Activated CD8-positive, alpha-beta memory T cell treated with anti-CD3 and anti-CD28 coated beads, Interleukin-2, amount 50 U/mL, for 24 hours (primary cell): ENCODE measurements around the gene BMP7.

Experiments used
- DNase-seq: peaks from one replicate; pipeline ENCODE4 v3.0.0-alpha.2; 2020; ENCODE audit errors: extremely low read depth

Gene BMP7

DNA sequence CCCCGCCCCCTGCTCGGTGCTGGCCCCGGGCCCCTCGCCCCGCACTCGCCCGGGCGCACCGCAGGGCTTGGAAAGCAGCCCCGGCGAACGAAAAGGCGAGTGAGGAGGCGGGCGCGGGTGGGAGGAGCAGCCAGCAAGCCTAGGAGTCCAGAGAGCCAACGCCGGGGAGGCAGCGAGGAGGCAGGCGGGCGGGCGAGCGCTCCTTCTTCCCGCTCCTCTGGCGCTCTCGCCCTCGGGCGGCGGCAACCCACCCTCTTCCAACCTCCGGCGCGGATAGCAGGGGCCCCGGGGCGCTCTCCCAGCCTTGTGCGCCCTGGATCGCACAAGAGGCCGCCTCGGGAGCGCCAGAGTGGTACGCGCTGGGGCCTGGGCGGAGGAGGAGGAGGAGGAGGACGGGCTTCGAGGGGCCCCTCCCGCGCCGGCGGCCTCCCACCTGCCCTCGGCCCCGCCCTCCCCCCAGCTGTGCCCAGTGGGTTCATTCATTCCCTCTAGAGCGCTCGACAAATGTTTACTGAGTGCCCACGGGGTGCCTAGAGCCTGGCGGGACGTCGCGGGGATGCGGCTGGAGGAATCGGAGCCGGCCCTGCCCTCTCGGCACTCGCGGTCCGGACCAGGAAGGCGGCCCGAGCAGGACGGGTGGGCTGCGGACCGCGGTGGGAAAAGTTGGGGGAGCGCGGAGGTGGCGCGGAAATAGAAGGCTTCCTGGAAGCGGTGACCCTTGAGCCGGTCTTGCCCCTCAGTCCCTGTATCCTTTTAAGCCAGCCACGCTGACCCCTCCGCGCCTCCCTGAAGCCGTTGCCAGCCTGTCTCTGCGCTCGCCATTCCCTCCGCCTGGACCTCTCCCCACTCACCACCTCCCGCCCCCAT is at the start of gene BMP7:
Gene BMP7 (minus strand): TSS at position 351 of the 867 bp plus-strand sequence. CDS start 519 bp downstream, outside the sequence.
- no peak for DNase-seq

DNA sequence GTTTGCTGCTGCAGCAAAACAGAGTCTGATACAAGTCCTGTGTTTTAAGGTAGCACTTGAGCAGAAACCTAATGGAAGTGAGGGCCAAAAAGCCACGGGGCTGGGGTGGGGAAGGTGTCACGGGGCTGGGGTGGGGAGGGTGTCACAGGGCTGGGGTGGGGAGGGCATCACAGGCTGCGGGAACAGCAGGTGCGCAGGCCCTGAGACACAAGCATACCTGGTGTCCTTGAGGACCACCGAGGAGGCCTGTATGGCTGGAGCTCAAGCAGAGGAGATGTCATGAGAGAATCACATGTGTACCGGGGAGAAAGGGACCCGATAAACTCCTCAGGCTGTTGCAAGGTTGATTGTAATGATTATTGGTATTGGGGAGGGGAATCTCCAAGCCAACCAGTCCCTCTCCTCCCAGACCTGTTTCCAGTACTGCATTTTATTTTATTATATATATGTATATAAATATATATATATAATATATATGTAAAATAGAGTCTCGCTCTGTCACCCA is 49.6 kb upstream of the BMP7 start:
- DNase-seq = no peak

- DNase-seq = no peak
Observed at GRCh38 chr20:57315083-57315975, 48.9 kb upstream of the BMP7 start.

DNA sequence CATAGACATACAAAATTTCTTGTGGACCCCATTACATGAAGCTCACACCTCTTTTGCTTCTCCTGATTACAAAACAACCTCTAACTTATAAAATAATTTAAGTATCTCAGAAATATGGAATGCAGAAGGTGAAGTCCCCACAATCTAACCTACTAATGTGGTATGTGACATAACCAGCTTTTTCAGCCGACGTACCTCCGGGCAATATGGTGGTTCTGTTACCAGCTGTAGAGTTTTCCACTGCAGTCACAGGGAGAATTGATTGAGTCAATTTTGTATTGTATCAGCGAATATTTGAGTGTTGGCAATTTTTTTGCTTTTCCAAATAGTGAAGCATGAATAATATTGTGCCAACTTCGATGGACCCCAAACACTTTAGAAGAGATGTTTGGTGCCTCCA is 47.5 kb upstream of the BMP7 start:
- DNase-seq = no peak

- DNase-seq = no peak
Observed at GRCh38 chr20:57313230-57313629, 46.8 kb upstream of the BMP7 start.

DNA sequence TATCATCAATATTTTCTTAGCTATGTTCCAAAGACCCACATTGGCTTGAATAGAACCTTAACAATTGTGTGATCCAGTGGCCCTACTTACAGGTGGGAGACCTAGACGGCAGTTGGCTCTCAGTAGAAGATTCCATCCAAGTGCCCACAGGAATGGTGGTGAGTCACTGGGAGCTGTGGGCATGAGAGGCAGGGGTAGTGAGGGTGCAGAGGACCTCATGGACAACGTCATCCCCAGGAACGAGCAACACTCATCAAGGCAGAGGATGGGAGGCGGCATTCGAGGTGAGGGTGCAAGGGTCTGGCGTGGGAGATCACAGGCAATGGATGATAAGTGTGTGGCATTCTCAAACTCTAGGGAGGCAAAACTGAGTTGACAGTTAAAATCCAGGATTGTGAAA is 45.7 kb upstream of the BMP7 start:
- DNase-seq = no peak

GRCh38 chr20:57310821-57311514 is 44.5 kb upstream of the BMP7 start:
- no peak for DNase-seq

DNA sequence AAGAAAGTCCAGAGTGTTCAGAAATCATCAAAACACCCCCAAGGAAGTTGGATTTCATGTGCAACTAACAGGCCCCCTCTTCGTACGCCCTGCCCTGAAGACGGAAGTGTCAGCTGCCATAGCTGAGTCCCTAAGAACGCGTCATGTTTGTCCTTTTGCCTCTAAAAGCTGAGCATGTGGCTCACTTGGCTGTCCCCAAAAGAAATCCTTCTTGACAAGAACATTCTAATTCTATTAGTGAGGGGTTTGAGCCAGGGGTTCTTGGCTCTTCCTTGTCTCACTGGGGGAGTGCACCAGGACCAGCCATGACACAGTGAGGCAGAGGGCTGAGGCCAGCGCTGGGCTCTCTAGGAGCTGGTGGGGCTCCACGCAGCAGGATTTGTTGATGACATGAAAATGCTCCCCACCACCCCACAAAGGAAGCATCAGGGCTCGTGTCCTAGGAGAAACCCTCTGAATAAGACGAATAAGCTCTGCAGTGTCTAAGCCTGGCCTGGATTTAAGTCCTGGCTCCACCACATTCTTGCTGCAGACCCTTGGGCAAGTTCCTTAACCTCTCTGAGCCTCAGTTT is 43.2 kb upstream of the BMP7 start:
- no peak for DNase-seq

GRCh38 chr20:57308451-57309271 is 42.2 kb upstream of the BMP7 start:
- no peak for DNase-seq

- DNase-seq = no peak
Observed at GRCh38 chr20:57306747-57307146, 40.3 kb upstream of the BMP7 start.

GRCh38 chr20:57301026-57301425 is 34.6 kb upstream of the BMP7 start:
- DNase-seq = no peak

- DNase-seq = no peak
Observed at GRCh38 chr20:57298457-57298856, 32.0 kb upstream of the BMP7 start.

- DNase-seq = no peak
Observed at GRCh38 chr20:57294550-57294949, 28.1 kb upstream of the BMP7 start.

DNA sequence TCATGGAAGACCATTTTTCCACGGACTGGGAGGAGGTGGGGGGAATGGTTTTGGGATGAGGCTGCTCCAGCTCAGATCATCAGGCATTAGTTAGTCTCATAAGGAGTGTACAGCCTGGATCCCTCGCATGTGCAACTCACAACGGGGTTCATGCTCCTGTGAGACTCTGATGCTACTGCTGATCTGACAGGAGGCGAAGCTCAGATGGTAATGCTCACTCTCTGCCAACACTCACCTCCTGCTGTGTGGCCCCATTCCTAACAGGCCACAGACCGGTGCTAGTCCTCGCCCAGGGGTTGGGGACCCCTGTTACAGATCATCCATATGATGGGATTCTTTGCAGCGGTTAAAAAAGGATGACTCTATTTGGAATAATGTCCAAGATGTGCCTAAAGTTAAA is 27.6 kb upstream of the BMP7 start:
- no peak for DNase-seq

GRCh38 chr20:57292611-57293010 is 26.2 kb upstream of the BMP7 start:
- no peak for DNase-seq

- no peak for DNase-seq
Observed at GRCh38 chr20:57291694-57292093, 25.3 kb upstream of the BMP7 start.

DNA sequence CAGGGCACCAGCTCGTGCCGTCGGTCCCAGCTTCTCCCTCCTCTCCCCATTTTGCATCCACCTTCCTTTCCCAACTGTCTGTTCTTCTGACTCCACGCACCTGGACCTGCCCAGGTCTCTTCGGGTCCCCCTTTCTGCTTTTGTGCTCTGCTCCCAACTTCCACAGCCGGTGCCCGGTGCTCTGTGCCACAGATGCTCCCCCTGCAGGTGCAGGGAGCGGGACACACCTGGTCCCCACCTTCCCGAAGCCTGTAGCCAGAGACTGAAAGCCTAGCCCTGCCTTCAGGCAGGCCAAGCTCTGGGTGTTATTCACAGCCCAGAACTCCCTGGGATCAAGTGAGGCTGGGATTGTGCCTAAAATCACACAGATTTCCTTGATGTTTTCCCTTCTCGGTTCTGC is 24.6 kb upstream of the BMP7 start:
- no peak for DNase-seq

DNA sequence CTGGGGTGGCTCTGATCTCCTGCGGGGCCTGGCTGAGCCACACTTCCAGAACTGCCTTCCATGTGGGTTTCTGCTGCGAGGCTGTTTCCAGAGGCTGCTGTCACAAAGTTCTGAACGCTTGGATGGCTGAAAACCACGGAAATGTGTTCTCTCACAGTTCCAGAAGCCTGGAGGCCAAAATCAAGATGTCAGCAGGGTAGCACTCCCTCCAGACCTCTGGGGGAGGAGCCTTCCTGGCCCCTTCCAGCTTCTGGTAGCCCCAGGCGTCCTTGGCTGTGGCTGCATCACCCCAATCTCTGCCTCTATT is 23.7 kb upstream of the BMP7 start:
- DNase-seq = no peak

DNA sequence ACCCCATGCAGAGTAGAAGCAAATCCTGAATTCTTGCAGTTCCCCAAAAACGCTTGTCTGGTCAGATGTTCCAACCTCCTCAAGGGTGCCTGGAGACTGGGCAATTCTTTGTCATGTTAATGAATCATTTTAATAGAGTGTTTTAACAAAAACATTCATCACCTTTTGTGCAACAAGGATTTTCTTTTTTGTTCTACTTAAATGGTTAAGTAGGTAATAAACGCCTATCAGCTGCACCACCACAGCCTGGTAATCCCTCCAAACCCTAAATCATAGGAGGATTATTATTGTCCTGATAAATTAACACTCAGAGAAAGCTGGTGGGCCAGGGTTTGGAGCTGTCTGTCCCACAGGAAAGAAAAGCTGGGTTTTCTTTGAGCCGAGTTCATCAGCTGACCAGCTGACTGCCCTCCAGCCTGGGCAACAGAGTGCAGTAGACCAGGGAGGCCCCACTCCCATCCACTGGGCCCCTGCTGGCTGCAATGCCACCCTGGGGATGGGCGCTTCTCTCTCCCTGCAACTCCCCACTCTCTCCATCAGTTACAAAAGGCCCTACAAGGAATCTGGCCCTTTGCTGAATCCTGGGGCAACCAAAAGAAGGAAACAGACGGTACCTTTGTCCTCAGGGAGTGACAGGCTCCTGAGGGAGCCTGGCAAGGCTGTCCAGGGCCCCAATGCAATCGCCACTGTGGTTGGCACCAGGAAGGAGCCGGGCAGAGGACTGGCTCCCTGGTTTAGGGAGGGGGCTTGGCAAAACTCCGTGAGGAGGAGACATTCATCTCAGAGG is 23.1 kb upstream of the BMP7 start:
- DNase-seq = no peak

- DNase-seq = no peak
Observed at GRCh38 chr20:57288651-57289277, 22.3 kb upstream of the BMP7 start.
